DMS 273 (cell line): Measurements from ENCODE around the gene RPIA.
A peak's percentile ranks its signal among the peaks of the same experiment; 100 is the strongest.
"Not testable (repeated sequence)": the region's sequence is repeated elsewhere in the genome, so short reads cannot be mapped to it uniquely, and the experiment has no call there.

Experiments used
- DNase-seq: peaks from one replicate; lab custom pipeline; 2025; ENCODE audit not compliant: unreplicated experiment; lab: John Stamatoyannopoulos, UW

The RPIA gene

GRCh38 chr2:88765154-88765888, 73.8 kb downstream of the RPIA start:
- DNase-seq = peak; percentile 88

GRCh38 chr2:88765889-88766481, 74.5 kb downstream of the RPIA start:
- DNase-seq = not testable (repeated sequence)

GRCh38 chr2:88770016-88770415, 78.5 kb downstream of the RPIA start:
- no peak for DNase-seq

- not testable (repeated sequence) for DNase-seq
These were observed 82.0 kb downstream of the RPIA start for GRCh38 chr2:88773233-88774028.

- not testable (repeated sequence) for DNase-seq
These were observed 97.7 kb downstream of the RPIA start for GRCh38 chr2:88789213-88789612.

- not testable (repeated sequence) for DNase-seq
These were observed 104.5 kb downstream of the RPIA start for GRCh38 chr2:88795932-88796331.

GRCh38 chr2:88796523-88796922, 105.0 kb downstream of the RPIA start:
- not testable (repeated sequence) for DNase-seq

GRCh38 chr2:88797164-88797563, 105.7 kb downstream of the RPIA start:
- not testable (repeated sequence) for DNase-seq
